ENCODE results near the gene OR51B2.

DNA sequence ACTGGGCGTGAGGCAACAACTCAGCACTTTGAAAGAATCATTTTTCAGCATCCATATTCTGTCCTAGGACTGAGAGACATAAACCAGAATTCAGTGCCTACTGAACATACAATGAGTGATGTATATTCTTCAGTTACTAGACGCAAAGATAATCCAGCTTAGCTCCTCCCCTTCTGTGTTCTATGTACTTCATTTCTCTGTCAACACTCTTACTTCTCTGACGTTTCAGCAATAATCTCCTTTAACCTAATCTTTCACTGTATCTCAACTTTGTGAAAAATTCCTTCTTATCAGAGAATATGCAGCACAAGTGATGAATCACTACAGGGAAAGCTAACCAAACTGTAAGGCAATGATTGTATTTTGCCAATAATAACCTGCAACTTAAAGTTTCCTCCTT, 21.7 kb upstream of the OR51B2 start:
- no peak for TF ChIP-seq ZSCAN30 (tag by site-specific recombination; IDR thresholded peaks at IDR 0.05)
- TF ChIP-seq, protein P1, sequence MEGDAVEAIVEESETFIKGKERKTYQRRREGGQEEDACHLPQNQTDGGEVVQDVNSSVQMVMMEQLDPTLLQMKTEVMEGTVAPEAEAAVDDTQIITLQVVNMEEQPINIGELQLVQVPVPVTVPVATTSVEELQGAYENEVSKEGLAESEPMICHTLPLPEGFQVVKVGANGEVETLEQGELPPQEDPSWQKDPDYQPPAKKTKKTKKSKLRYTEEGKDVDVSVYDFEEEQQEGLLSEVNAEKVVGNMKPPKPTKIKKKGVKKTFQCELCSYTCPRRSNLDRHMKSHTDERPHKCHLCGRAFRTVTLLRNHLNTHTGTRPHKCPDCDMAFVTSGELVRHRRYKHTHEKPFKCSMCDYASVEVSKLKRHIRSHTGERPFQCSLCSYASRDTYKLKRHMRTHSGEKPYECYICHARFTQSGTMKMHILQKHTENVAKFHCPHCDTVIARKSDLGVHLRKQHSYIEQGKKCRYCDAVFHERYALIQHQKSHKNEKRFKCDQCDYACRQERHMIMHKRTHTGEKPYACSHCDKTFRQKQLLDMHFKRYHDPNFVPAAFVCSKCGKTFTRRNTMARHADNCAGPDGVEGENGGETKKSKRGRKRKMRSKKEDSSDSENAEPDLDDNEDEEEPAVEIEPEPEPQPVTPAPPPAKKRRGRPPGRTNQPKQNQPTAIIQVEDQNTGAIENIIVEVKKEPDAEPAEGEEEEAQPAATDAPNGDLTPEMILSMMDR (tag by site-specific recombination; IDR thresholded peaks at IDR 0.05) = no peak
- TF ChIP-seq, protein P2, sequence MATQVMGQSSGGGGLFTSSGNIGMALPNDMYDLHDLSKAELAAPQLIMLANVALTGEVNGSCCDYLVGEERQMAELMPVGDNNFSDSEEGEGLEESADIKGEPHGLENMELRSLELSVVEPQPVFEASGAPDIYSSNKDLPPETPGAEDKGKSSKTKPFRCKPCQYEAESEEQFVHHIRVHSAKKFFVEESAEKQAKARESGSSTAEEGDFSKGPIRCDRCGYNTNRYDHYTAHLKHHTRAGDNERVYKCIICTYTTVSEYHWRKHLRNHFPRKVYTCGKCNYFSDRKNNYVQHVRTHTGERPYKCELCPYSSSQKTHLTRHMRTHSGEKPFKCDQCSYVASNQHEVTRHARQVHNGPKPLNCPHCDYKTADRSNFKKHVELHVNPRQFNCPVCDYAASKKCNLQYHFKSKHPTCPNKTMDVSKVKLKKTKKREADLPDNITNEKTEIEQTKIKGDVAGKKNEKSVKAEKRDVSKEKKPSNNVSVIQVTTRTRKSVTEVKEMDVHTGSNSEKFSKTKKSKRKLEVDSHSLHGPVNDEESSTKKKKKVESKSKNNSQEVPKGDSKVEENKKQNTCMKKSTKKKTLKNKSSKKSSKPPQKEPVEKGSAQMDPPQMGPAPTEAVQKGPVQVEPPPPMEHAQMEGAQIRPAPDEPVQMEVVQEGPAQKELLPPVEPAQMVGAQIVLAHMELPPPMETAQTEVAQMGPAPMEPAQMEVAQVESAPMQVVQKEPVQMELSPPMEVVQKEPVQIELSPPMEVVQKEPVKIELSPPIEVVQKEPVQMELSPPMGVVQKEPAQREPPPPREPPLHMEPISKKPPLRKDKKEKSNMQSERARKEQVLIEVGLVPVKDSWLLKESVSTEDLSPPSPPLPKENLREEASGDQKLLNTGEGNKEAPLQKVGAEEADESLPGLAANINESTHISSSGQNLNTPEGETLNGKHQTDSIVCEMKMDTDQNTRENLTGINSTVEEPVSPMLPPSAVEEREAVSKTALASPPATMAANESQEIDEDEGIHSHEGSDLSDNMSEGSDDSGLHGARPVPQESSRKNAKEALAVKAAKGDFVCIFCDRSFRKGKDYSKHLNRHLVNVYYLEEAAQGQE (tag by site-specific recombination; IDR thresholded peaks at IDR 0.05) = no peak
- TF ChIP-seq, protein P3, sequence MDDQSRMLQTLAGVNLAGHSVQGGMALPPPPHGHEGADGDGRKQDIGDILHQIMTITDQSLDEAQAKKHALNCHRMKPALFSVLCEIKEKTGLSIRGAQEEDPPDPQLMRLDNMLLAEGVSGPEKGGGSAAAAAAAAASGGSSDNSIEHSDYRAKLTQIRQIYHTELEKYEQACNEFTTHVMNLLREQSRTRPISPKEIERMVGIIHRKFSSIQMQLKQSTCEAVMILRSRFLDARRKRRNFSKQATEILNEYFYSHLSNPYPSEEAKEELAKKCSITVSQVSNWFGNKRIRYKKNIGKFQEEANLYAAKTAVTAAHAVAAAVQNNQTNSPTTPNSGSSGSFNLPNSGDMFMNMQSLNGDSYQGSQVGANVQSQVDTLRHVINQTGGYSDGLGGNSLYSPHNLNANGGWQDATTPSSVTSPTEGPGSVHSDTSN (CRISPR knock-in tag; IDR thresholded peaks at IDR 0.05) = no peak
- TF ChIP-seq, protein P4, sequence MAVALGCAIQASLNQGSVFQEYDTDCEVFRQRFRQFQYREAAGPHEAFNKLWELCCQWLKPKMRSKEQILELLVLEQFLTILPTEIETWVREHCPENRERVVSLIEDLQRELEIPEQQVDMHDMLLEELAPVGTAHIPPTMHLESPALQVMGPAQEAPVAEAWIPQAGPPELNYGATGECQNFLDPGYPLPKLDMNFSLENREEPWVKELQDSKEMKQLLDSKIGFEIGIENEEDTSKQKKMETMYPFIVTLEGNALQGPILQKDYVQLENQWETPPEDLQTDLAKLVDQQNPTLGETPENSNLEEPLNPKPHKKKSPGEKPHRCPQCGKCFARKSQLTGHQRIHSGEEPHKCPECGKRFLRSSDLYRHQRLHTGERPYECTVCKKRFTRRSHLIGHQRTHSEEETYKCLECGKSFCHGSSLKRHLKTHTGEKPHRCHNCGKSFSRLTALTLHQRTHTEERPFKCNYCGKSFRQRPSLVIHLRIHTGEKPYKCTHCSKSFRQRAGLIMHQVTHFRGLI (tag by site-specific recombination; IDR thresholded peaks at IDR 0.05) = no peak
